Stimulated activated CD4-positive, alpha-beta T cell treated with anti-CD3 and anti-CD28 coated beads, Interleukin-2, amount 100 ng/mL, for 24 hours (primary cell): Measurements from ENCODE around the gene STK40.

Source experiments
- DNase-seq, 2 donors: peaks; one replicate each; pipeline ENCODE4 v3.0.0-alpha.2; 2020

The STK40 gene

GRCh38 chr1:36341626-36342320 is 44.0 kb downstream of the STK40 start:
- no peak for DNase-seq

DNA sequence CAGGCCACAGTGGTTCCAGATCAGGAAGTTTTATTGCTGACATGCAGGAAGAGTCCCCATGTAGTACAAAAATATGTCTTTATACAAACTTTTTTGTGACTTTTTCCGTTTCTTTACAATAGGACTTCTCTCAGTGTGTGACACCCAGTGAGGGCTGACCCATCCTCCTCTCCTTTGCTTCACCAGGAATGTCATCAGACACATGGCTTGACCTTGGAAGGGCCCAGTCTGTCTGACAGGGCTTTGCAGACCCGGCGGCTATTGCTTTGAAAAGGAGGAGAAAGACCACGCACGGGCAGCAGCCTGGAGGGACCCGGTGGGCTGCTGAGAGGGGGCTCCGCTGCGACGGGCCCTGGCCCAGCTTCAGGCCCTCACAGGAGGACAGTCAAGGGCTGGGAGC is 46.1 kb downstream of the STK40 start:
- no peak for DNase-seq

DNA sequence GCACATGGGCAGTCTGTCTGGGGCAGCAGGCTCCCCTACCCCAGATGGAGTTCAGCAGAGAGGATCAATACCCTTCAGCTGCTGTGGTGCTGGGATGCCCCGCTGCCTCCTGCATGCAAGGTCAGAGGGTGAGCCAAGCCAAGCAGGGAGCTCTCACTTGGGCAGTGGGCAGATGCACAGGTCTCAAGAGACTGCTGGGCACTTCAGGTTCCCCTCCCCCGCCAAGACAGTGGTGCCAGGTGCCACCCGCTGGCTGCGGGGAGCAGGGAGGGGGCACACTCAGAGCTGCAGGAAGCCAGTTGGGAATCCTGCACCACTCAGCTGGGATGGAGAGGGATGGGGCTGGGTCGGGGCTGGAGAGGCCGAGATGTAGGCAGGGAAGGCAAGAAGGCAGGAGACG is 46.5 kb downstream of the STK40 start:
- DNase-seq: no peak

- no peak for DNase-seq
Measured at GRCh38 chr1:36337830-36338229, 47.9 kb downstream of the STK40 start.

DNA sequence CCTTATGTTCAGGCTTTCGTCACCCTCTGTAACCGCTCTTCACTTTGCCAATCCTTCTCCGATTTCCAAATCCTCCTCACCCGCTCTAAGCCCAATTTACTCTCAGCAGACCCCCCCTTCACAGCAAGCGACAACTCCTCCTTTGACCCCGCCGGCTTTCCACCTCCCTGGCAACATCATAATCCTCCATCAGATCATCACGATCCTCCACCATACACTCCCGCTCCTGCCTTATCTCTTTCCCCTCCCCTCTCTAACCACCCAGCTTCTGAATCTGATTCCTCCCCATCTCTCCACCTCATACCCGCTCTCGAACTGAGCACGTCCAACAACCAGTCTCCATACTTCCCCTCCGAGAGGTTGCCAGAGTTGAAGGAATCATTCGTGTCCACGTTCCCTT is 54.8 kb downstream of the STK40 start:
- DNase-seq: no peak

DNA sequence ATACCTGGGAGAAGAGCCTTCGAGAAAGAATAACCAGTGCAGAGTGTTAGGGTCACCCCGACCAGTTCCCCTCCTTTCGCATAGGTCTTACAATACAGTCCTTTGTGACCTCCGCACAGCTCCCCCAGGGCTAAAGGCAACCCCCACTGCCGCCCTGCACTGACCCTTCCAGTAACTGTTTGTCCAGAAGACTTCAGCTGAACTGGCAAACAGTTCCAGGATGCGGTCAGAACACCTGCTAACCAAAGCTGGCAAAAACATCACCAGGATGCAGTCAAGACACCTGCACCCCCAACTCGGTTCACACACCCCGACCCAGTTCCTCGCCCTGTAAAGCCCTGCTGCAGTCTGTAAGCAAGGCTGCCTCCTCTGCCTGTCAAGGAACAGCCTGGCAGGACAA is 55.9 kb downstream of the STK40 start:
- DNase-seq: no peak

DNA sequence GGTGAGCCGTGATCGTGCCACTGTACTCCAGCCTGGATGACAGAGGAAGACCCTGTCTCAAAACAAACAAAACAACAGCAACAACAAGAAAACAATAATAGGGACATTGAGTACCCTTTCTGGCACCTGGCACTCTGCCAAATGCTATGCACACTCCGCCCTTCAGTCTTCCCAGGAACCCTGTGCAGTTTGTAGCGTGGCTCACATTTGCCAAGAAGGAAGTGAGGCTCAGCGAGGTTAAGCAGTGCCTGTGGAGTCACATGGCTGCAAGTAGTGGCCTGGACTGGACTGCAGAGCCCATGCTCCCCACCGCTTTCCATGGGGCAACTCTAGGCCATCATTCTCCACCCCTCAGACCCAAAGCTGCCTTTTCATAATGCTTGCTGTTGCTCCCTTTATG is 57.0 kb downstream of the STK40 start:
- DNase-seq: no peak

DNA sequence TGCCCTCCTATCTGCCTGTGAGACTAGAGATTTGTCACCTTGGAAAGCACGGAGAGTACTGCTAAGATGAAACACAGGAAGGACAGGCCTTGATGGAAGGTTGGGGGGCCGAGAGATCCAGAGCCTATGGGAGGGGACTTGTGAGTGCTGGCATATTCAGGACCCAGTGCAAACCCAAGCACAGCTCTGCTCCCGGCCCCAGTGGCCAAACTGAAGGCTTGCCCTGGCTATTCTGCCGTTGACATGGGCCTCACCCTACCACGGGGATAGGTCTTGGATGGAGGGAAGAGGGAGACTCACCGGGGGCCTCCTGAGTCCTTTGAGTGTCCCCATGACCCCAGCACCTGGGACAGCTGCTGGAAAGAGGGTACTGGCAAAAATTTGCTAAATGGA is 57.6 kb downstream of the STK40 start:
- DNase-seq: no peak

DNA sequence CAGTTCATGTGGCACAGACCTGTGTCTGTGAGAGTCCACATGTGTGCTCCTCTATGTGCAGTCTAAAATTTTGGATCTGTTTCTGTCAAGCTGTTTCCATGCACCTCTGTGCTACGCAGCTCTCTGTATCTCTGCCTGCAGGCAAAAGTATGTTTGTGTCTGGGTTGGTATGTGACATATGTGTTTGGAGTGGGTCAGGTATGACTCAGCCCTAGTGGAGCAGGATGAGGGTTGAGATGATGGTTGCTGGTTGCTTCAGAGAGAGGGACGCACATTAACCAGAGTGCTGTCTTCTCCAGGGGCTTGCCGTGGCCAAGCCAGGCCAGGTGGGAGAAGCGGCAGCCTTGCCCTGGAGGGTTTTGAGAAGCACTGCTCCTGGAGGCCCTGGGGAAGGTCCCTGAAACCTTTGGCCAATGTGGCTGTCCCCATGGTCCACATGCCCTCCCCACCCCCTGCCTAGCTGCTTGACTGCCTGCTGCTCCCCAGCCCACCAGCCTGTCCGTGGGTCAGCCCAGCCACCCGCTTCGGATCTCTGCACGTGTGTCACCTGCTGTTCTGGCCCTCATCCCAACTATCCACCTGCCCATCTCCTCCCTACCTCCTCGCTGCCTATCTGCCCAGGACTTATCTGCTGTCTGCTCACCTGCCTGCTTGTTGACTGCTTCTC is 58.2 kb downstream of the STK40 start:
- DNase-seq: no peak

DNA sequence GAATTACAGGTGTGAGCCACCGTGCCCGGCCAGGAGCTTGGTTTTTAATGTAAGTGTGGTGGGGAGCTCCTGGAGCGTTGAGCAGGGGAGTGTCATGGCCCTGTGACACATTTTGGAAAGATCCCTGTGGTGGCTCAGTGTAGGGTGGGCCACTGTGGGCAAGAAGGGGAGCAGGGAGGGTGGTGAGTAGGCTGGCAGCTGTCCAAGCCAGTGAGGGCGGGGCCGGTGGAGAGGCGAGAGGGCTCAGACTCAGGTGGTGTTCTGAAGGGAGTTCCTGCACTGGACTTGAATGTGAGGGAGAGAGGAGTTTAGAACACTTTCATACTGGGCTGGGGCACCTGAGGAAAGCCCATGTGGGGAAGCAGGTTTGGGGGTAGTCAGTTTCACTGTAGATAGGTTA is 59.2 kb downstream of the STK40 start:
- DNase-seq: no peak

GRCh38 chr1:36324353-36324703 is 61.4 kb downstream of the STK40 start:
- DNase-seq: no peak

GRCh38 chr1:36323636-36324352 is 61.9 kb downstream of the STK40 start, which contains the start of gene EVA1B:
TSS of gene EVA1B (minus strand) at chr1:36323645. CDS start at chr1:36323037, 608 bp downstream.
- DNase-seq: peak in 1 of 2 donors; percentile 67

- DNase-seq: peak; percentile 38 to 46
Measured at GRCh38 chr1:36322786-36323635, 62.7 kb downstream of the STK40 start.

DNA sequence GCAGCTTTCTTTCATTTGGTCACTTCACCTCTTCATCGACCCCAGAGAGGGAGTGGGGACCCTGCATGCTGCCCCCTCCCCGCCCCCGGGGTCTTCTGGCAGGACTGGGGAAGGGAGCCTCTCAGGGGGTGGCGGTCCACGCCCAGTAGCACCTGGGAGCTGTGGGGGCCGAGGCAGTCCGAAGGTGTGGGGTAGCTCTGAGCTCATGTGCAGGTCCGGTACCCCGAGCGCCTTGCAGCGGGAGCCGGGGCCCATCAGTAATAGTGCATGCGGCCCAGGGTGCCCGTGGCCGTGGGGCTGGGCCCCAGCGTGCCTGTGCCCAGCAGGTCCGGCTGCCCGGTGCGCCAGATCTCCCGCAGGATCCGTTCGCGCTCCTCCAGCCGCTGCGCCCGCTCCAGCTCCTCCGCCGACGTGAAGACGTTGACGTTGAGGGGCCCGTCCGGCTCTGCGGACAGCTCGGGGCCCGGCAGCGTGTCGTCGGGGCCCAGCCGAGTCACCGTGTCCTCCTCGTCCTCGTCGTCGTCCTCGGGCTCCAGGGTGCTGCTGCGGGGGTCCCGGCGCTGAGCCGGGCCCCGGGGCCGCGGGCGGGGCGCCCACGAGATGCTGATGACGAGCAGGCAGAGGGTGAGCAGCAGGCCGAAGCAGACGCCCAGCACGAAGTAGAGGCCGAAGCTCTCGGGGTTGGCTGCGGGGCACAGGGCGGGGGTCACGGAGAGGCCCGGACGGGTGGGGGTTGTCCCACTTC is 63.5 kb downstream of the STK40 start:
- DNase-seq: no peak

GRCh38 chr1:36321119-36321951 is 64.4 kb downstream of the STK40 start:
- peak in 1 of 2 donors; percentile 61 for DNase-seq

DNA sequence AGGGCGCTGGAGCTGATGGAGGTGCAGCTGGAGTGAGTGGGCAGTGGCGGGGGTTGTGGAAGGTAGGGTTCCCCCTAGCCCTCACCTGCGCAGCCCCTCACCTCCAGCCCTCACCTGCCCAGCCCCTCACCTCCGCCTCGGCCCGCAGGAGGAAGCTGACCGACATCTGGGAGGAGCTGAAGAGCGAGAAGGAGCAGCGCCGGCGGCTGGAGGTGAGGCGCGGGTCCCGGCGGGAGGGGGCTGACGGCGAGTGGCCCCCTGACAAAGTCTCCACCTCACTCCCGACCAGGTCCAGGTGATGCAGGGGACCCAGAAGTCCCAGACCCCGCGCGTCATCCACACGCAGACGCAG is 65.0 kb downstream of the STK40 start:
- no peak for DNase-seq

DNA sequence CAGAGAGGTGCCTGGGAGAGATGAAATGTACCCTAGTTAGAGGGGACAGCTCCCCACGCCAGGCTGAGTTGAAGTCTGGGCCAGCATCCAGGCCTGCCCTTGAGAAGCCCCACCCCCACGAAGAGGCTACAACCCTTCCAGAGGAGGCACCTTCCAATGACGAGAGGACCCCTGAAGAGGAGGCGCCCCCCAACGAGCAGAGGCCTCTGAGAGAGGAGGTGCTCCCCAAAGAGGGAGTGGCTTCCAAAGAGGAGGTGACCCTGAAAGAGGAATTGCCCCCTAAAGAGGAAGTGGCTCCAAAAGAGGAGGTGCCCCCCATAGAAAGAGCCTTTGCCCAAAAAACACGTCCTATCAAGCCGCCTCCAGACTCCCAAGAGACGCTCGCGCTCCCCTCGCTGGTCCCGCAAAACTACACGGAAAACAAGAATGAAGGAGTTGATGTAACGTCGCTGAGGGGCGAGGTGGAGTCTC is 65.4 kb downstream of the STK40 start:
- no peak for DNase-seq

DNA sequence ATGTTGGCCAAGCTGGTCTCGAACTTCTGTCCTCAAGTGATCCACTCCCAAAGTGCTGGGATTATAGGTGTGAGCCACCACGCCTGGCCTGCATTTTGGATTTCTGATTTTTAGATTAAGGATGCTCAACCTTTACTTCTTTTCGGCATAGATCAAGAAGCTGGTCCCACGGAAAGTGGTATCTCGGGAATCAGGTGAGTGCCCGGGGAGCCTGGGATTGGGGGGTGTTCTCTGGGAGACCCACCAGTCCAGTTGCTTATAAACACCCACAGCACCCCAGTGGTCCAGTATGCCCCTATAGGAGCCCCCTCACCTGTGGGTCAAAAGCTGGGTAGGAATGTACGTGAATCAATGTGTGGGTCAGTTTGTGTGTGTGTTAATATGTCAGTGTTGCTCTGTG is 76.3 kb downstream of the STK40 start:
- no peak for DNase-seq

- no peak for DNase-seq
Measured at GRCh38 chr1:36307601-36308330, 78.0 kb downstream of the STK40 start.

GRCh38 chr1:36306902-36307456 is 78.7 kb downstream of the STK40 start:
- peak; percentile 92 to 95 for DNase-seq
